ENCODE data around the gene HDAC10. TPM values are rescaled to one million over a fixed set of nuclear protein-coding genes. Genes with fewer than 3 reads are reported as not detected.
"Not testable (repeated sequence)": the region's sequence is repeated elsewhere in the genome, so short reads cannot be mapped to it uniquely, and the experiment has no call there.

HDAC10 gene
- total RNA-seq, 1 donor from 2014 or later, result 24.4 TPM

DNA sequence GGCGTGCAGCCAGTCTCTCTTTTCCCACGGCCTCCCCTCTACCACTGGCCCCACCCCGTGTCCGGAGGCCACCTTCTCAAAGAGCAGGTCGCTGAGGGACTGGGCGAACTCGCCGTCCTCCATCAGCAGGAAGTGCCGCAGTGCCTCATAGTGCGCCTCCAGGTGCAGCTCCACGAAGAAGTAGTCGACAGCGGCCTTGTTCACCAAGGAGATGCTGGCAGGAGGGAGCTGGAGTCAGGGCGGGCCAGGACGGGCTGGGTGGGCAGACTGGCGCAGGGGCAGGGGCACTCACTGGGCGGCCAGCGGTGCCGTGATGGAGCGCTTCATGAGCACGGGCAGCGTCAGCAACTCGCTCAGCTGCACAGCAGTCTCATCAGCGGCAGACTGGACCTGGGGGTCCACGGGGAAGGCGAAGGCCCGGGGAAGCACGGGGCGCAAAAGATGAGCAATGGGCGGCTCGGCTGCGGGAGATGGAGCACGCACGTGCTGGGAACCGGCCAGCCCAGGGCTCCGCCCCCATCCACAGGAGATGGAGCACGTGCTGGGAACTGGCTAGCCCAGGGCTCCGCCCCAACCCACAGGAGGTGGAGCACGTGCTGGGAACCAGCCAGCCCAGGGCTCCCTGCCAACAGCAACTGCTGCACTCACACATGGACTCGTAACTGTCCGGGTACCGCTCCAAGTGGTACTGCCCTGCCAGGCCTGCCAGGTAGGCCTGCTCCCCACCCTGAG is 31.9 kb downstream of the HDAC10 start:
- DNase-seq (ENCODE audit: low spot score), result no peak

DNA sequence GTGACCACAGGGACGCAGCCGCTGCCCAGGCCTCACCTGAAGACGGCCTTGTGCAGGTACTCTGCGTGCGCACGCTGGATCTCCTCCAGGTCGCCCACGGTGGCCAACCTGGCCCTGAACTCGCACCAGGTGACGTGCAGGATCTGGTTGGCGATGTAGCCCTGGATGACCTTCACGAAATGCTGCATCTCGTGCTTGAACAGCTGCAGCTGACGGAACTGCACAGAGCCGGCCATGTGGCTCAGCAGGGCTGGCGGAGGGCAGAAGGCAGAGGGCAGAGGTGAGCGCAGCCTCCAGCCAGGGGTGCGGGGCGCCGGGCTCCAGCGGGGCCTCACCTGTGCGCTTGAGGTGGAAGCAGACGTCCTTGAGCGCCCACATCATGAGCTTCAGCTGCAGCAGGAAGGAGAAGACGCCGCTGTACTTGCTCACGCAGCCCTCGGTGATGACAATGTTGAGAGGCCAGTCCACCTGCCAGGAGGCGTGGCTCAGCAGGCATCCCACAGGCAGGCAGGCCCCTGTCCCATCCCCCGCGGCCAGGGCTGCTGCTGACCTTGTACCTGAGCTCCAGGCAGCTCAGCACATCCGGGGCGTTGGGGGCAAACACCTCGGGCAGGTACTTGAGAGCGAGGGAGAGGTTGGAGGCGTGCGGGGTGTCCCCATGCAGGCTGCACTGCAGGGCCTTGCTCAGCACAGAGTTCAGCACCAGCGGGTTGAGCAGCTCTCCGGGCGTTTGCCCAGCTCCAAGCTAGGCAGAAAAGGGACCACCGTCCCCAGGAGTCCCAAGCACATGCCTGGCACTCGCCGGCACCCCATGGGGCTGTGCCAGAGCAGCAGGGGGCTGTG is 32.7 kb downstream of the HDAC10 start:
- DNase-seq (ENCODE audit: low spot score), result no peak

DNA sequence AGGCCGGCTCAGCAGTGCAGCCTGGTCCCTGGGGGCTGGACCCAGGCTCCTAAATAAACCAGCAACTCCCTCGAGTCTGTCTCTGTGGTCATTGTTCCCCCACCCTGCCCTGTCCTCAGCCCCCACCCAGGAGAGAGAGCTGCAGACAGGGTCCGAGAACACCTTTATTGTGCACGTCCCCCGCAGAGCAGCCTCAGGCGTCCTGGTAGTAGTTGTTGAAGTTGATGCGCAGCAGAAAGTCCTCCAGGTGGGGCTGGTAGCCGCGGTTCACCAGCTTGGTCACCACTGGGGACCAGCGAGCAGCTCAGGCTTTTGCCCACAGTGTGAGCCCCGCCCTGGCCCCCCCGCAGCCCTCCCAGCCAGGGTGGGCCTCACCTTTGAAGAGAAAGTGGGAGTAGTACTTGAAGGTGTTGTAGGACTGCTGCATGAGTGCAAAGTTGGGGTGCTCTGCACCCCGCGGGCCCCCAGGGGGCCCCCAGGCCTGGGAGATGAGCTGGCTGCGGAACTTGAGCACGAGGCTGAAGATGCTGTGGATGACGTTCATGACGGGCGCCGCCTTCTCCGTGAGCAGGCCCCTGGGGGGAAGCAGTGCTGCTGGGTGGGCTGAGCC is 33.4 kb downstream of the HDAC10 start:
- DNase-seq (ENCODE audit: low spot score), result no peak

DNA sequence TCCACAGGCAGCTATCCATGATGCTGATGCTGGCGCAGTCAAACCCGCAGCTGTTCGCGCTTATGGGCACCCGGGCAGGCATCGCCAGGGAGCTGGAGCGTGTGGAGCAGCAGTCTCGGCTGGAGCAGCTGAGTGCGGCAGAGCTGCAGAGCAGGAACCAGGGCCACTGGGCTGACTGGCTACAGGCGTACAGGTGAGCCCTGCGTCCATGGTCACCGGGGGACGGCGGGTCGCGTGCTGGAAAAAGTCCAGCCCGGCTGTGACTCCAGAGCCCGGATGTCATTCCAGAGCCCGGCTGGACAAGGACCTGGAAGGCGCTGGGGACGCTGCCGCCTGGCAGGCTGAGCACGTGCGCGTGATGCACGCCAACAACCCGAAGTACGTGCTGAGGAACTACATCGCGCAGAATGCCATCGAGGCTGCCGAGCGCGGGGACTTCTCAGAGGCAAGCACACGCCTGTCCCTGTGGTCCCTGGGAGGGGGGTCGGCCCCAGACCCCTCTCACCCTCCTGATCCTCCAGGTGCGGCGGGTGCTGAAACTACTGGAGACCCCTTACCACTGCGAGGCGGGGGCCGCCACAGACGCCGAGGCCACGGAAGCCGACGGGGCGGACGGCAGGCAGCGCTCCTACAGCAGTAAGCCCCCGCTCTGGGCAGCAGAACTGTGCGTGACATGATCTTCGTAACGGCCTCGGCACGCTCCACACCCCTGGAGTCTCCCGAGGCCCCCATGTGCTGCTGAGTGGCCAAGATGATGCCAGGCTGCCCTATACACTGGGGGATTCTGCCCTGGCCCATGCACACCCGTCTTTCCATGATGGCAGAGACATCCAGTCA is 34.2 kb downstream of the HDAC10 start:
- no peak for DNase-seq (ENCODE audit: low spot score)

DNA sequence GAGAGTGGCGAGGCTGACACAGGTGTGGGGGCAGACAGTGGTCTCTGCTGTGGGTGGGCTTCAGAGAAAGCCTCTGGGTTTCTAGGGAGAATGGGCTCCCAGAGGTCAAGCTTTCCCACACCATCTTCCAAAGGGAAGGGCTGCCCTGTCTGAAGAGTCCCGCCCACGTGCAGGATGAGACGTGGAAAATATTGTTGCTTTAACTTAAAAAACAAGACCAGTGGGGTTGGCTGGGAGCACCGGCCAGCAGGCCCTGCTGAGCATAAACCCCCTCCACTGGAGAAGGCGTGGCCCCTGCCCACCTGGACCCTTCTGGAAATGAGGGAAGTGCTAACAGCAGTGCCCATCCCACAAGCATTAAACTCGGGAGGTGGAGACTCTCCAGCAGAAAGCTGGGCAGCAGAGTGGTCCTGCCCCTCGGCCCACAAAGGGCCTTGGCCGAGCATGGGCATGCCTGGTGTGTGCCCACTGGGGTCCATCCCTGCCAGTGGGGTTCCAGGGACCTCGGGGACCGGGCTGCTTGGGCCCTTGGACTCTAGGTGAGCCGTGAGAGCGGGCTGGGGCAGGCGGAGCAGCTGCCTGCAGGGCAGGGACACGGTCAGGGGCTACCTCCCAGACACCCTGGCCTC is 34.9 kb downstream of the HDAC10 start:
- DNase-seq (ENCODE audit: low spot score), result no peak

DNA sequence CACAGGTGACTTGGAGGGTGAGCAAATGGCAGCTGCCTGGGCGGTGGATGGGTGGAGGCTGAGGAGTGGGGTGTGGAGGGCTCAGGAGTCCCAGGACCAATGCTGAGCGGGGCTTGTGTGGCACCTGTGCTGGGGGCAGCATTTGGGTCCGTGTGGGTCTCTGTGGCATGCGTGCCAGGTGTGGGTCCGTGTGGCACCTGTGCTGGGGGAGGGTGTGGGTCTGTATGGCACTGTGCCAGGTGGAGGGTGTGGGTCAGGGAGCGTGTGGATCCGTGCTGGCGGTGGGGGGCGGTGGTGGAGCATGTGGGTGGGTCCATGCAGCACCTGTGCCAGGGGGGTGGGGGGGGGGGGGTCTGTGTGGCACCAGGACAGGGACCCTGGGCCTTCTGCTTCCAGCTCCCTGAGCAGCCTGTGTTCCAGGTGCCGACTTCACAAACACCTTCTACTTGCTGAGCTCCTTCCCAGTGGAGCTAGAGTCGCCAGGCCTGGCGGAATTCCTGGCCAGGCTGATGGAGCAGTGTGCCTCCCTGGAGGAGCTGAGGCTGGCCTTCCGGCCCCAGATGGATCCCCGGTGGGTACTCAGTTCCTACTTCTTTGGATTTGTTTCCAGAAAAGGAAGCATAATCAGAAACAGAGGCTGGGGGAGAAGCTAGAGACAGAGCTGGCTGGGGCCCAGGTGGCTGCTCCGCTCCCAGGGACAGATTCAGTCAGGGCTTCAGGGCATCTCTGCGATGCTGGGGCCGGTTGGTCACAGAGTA is 35.6 kb downstream of the HDAC10 start:
- DNase-seq (ENCODE audit: low spot score), result no peak

DNA sequence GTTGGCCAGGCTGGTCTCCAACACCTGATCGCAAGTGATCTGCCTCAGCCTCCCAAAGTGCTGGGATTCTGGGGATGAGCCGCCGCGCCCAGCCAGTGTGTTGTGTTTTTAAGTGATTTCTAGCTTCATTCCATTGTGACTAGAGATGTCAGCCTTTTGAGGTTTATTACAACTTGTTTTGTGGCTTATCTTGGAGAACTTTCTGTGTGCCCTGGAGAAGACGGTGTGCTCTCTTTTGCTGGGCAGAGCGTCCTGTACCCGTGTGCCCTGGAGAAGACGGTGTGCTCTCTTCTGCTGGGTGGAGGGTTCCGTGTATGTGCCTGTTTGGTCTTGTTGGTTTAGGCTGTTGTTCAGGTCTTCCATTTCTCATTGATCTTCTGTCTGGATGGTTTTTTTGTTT is 37.8 kb downstream of the HDAC10 start:
- DNase-seq (ENCODE audit: low spot score), result no peak

DNA sequence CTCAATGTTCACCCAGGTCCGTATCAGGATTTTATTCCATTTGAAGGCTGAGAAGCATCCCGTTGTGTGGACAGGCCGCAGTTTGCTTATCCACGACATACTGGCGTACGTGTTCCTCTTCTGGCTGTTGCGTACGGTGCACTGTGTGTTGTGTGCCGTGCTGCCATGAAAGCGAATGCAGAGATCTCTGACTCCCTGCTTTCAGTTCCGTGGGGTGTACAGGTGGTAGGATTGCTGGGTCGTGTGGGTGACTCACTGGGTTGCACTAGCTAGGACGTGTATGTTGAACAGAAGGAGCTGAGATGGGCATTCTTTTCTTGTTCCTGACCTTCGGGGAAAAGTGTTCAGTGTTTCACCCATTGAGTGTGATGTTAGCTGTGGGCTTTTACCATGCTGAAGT is 39.9 kb downstream of the HDAC10 start:
- no peak for DNase-seq (ENCODE audit: low spot score)

DNA sequence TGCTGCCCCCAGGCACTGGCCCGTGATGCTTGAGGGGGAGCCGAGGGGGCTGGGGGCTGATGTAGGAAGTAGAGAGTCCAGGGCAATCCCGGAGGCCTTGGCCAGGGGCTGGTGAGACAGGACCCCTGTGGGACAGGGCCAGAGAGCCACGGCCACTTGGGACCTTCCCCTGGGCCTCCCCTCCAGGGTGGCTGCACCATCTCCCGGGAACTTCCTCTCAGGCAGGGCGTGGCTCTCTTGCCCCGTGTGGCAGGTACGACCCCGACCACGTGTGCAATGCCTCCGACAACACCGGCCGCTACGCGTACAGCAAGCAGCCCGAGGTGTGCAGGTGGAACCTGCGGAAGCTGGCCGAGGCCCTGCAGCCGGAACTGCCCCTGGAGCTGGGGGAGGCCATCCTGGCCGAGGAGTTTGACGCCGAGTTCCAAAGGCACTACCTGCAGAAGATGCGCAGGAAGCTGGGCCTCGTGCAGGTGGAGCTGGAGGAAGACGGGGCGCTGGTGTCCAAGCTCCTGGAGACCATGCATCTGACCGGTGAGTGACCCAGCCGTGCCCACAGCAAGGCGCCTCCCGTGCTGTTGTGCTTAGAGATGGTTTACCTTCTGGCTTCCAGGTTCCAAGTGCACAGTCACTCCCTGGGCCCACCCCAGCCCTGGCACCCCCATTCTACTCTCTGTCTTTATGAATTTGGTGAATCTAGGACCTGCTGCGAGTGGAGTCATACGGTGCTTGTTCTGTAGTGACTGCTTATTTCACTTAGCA is 40.5 kb downstream of the HDAC10 start:
- no peak for DNase-seq (ENCODE audit: low spot score)

DNA sequence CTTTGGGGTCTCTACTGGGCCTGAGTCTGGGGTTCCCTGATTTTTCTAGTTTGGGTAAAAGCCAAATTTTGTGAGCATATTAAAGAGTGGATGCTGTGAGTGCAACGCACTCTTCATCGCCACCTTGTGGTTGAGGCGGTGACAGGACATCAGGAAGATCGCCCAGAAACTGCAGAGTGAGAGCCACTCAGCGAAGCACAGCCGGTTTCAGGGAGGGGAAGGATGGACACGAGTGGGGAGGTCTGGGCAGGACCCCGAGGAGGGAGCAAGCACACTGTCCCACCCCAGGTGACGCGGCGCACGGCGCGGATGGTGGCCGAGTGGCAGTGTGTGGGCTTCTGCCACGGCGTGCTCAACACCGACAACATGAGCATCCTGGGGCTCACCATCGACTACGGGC is 41.2 kb downstream of the HDAC10 start:
- no peak for DNase-seq (ENCODE audit: low spot score)

DNA sequence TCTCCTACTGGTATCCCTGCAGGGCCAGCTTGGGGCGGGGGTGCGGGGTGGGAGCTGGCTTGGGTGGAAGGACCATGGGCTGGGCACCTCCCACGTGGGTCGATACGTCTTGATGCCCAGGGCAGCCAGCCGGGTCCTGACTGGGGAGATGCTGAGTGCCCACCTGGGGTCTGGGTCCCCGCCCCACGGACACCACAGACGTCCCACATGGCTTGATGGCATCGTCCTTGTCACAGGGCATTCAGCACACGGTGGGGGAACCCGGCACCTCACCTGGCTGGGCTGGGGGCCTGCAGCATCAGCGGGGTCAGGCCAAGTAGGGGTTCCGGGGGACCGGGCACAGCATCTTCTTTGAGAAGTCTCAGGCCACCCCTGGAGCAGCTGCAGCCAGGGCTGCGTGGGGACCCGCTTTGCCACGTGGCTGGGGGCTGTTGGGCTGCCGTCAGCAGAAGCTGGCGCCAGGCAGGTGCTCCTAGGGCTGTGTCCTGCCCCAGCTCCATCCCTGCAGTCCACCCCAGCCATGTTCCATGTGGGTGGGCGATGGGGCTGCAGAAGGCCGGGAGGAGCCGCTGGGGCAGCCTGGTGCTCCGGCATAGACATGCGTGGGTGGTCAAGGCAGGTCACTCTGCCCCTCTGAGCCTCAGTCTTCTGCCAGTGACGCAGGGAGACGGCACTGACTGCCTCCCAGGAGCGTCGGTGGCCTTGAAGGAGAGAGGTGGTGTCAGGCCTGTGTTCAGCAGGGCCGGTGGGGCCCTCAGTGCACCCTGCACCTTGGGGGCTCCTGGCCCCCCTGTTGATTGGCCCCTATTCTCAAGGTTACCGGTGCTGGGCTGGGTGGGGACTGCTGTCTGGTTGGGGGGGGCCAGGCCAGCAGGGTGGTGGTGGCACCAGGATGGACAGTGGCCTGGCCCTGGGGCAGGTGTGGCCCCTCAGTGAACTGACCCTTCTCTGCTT is 41.8 kb downstream of the HDAC10 start:
- DNase-seq (ENCODE audit: low spot score), result no peak

DNA sequence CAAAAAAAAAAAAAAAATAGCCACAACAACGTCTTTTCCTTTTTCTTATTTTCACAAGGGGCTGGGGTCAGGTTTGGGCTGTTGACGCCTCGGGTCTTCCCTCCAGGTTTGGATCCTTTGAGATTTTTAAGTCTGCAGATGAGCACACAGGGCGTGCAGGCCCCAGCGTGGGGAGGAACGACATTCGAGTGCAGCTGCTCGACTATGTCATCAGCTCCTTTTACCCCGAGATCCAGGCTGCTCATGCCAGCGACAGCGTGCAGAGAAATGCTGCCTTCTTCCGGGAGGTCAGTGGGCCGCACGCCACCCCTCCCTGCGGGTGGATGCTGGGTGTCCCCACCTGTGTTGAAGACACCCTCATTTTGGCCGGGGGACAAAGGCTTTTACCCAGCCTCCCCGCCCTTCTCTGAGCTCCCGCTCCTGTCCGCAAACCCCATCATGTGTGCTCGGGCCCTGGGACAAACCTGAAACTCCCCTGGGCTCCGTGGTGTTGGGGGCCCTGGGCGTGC is 42.6 kb downstream of the HDAC10 start:
- DNase-seq (ENCODE audit: low spot score), result no peak

DNA sequence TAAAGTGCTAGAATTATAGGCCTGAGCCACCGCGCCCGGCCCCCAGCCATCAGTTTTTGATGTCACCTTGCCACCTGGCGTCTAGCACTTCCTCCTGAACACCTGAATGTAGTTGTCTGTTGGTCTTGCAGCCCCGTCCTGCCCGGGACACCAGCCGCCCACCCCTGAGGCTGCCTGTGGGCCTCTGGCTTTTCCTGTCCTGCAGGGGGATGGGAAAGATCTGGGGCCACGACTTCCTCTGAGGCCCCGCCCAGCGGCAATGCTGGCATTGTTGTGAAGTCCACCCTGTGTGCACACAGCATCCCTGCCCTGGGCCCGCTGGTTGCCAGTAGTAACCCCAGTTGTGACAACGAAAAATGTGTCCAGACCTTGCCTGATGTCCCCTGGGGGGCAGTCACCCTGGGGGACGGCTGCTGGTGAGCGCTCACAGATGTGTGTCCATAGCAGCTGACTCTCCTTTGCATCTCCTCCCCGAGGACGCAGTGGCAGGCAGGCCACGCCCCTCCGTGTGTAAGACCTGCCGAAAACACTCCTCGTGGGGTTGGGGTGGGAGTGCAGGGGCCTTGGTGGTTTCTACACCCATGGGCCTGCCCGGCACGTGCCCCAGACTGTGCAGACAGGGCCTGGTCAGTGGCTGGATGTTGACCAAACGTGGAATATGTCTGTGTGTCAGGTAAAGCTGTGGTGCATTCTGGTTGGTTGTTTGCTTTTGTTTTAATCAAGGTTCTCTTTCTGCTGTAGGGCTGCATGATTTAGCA is 43.5 kb downstream of the HDAC10 start:
- DNase-seq (ENCODE audit: low spot score), result no peak

DNA sequence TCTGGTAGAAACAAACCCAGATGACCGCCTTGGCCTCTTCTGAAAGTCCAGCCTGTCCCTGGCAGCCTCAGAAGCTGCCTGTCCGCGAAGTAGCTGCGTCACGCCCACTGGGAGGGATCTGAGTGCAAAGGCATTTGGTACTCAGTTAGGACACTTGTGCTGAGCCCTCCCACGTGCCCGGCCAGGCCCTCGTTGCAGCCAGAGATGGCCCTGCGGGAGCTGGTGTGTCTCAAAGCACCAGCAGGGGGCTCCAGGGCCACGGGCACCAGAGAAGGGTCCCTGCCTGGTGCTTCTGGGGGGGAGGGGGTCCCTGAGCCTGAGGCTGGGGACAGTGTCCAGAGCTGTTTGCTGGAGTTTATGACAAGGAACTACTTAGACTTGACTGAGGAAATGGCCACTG is 44.5 kb downstream of the HDAC10 start:
- no peak for DNase-seq (ENCODE audit: low spot score)

DNA sequence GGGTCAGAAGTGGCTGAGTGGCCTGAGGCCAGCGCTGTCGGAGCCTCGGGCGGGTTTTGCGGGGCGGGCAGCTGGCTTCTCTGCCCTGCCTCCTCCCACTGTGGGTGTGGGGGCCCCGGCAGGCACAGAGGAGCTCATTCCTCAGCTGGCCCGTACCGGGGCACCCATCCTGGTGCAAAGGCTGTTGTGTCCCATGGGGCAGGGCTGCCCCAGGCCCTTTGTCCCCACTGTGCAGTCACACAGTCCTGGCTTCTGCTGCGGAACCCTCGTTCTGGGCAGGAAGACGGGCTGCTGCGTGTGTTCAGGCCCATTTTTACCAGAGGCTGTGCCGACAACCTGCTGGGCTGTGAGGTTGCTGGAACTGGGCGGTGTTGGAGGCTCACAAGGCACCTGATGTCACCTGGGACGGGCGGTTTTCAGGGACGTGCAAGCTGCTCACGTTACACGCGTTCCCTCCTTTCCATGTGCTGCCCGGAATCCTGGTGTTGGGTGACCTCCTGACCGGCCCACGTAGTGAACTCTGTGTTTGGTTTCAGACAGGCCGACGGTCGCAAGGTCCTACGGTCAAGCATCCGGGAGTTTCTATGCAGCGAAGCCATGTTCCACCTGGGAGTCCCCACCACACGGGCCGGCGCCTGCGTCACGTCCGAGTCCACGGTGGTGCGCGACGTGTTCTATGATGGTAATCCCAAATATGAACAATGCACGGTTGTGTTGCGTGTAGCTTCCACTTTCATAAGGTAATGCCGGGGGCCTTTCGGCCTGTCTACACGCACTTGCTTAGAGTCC is 45.1 kb downstream of the HDAC10 start:
- no peak for DNase-seq (ENCODE audit: low spot score)

DNA sequence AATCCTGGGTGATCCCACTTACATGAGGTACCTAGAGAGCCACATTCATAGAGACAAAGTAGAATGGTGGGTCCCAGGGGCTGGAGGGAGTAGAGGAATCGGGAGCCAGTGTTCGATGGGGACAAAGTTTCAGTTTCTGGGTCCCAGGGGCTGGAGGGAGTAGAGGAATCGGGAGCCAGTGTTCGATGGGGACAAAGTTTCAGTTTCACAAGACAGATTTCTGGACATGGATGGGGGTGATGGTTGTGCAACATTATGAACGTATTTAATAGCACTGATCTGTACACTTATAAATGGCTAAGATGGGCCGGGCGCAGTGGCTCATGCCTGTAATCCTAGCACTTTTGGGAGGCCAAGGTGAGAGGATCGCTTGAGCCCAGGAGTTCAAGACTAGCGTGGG is 46.1 kb downstream of the HDAC10 start:
- DNase-seq (ENCODE audit: low spot score), result not testable (repeated sequence)
